CD4-positive, CD25-positive, alpha-beta regulatory T cell (primary cell): ENCODE data around the gene RPS19. TPM values are rescaled to one million over a fixed set of nuclear protein-coding genes. Genes with fewer than 3 reads are reported as not detected.

Experiments used
- ATAC-seq, 2 donors: fragments of 150-1000 bp; cut with Tn5 transposase; one replicate each; pipeline ENCODE4 v1.10.0; 2021; ENCODE audit warnings: low read depth in 2 of 2, moderate number of reproducible peaks in 2 of 2, moderate library complexity in 1 of 2
- DNase-seq, 3 donors: peaks; one replicate each; pipeline versions ENCODE4 v3.0.0 to v3.0.0-alpha.2; 2012 to 2022; ENCODE audit warnings: mixed read lengths in 1 of 3
- H3K27ac ChIP-seq: one replicate; pipeline ENCODE4 v1.7.0; 2013; ENCODE audit warnings: mild to moderate bottlenecking, low read length; ENCODE audit not compliant: insufficient read depth, poor library complexity, severe bottlenecking
- H3K27me3 ChIP-seq: one replicate; pipeline ENCODE4 v1.7.0; 2013; ENCODE audit warnings: low read length; ENCODE audit not compliant: control insufficient read depth, insufficient read depth
- H3K36me3 ChIP-seq: one replicate; pipeline ENCODE4 v1.7.0; 2013; ENCODE audit warnings: mild to moderate bottlenecking, low read length, moderate library complexity; ENCODE audit not compliant: control insufficient read depth, insufficient read depth
- H3K4me1 ChIP-seq: 2 replicates; pipeline ENCODE4 v1.7.0; 2013; ENCODE audit warnings: mild to moderate bottlenecking, low read length; ENCODE audit not compliant: insufficient read depth, control insufficient read depth, poor library complexity, severe bottlenecking
- H3K4me3 ChIP-seq: one replicate; pipeline ENCODE4 v1.7.0; 2013; ENCODE audit warnings: low read depth, mild to moderate bottlenecking, low read length, moderate library complexity
- H3K9me3 ChIP-seq, 2 experiments: 1 replicate in 1 of 2; 2 replicates in 1 of 2; pipeline ENCODE4 v1.7.0; 2013; ENCODE audit warnings: low read length in 2 of 2, mild to moderate bottlenecking in 1 of 2, moderate library complexity in 1 of 2; ENCODE audit not compliant: control insufficient read depth in 2 of 2
- H3K27ac Mint-ChIP-seq, 3 donors: one replicate each; pipeline ENCODE4 v1.8.0; 2020 to 2022; ENCODE audit warnings: mild to moderate bottlenecking in 3 of 3, mixed read lengths in 3 of 3, moderate library complexity in 2 of 3
- H3K27me3 Mint-ChIP-seq: one replicate; pipeline ENCODE4 v1.8.0; 2022; ENCODE audit warnings: mild to moderate bottlenecking, mixed read lengths
- H3K36me3 Mint-ChIP-seq: one replicate; pipeline ENCODE4 v1.8.0; 2020; ENCODE audit warnings: mixed read lengths
- H3K4me1 Mint-ChIP-seq, 4 donors: one replicate each; pipeline ENCODE4 v1.8.0; 2020 to 2022; ENCODE audit warnings: mixed read lengths in 4 of 4, mild to moderate bottlenecking in 1 of 4
- H3K4me3 Mint-ChIP-seq, 4 donors: one replicate each; pipeline ENCODE4 v1.8.0; 2020 to 2022; ENCODE audit warnings: mild to moderate bottlenecking in 4 of 4, mixed read lengths in 4 of 4, moderate library complexity in 3 of 4
- H3K9me3 Mint-ChIP-seq, 7 donors: one replicate each; pipeline ENCODE4 v1.8.0; 2020 to 2022; ENCODE audit warnings: mixed read lengths in 7 of 7, mild to moderate bottlenecking in 3 of 7, moderate library complexity in 2 of 7
- polyA plus RNA-seq, 4 donors: library from polyadenylated mRNA; unstranded; fragments of 300-500 nt; fragmentation: Illumina TruSeq; gene quantifications; one replicate each; pipeline ENCODE4 v1.2.3, GENCODE V29; 2021
- total RNA-seq: library from RNA; stranded (reverse); gene quantifications from one replicate; pipeline ENCODE4 v1.2.3, GENCODE V29; 2022

Gene RPS19
- total RNA-seq (2,081 TPM), polyA plus RNA-seq (1,000 to 10,000 TPM; 3,595 to 5,716 (median 4,931) TPM)

DNA sequence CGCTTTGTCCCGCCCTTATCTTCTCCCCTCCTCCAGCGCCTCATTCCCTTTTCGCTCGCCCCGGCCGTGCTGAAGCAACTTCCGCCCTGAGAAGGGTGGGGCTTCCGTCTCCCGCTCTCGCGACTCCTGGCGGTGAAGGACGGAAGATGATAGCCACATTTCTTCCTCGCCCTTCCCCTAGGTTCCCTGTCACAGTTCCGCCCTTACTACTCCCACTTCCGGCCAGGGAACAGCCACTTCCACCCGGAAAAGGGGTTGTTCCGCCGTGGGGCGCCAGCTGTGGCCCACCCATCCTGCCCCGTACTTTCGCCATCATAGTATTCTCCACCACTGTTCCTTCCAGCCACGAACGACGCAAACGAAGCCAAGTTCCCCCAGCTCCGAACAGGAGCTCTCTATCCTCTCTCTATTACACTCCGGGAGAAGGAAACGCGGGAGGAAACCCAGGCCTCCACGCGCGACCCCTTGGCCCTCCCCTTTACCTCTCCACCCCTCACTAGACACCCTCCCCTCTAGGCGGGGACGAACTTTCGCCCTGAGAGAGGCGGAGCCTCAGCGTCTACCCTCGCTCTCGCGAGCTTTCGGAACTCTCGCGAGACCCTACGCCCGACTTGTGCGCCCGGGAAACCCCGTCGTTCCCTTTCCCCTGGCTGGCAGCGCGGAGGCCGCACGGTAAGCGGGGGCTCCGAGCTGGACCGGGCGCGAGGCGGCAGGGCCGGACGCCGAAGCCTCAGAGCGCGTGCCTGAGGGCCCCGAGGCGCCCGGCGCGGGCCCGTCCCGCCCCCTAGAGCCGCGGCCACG lies at the start of gene RPS19:
Gene RPS19 (plus strand): TSS at position 638 of the 801 bp plus-strand sequence. CDS start 520 bp downstream, outside the sequence.
- ATAC-seq, result peak; percentile 82 to 85
- H3K36me3 Mint-ChIP-seq, result peaks cover 35% of the 10 kb centered on the region
- H3K27me3 Mint-ChIP-seq, result no peaks in the 10 kb centered on the region
- no peaks in the 10 kb centered on the region for H3K9me3 ChIP-seq
- H3K4me1 ChIP-seq, result peaks cover 49% of the 10 kb centered on the region
- peaks cover 0 to 1% (median 0%) of the 10 kb centered on the region in 7 donors for H3K9me3 Mint-ChIP-seq
- H3K27me3 ChIP-seq, result no peaks in the 10 kb centered on the region
- peak within 1 kb of the TSS; percentile 85 for H3K4me3 ChIP-seq
- H3K27ac Mint-ChIP-seq, result peak within 1 kb of the TSS; percentile 83 to 98 (median 95)
- peak within 1 kb of the TSS; percentile 98 for H3K27ac ChIP-seq
- H3K4me1 Mint-ChIP-seq, result peaks cover 0 to 55% (median 30%) of the 10 kb centered on the region in 4 donors
- H3K4me3 Mint-ChIP-seq, result peak within 1 kb of the TSS; percentile 85 to 96 (median 92)
- peaks cover 34% of the 10 kb centered on the region for H3K36me3 ChIP-seq
- DNase-seq, result peak; percentile 96 to 99 (median 99)

DNA sequence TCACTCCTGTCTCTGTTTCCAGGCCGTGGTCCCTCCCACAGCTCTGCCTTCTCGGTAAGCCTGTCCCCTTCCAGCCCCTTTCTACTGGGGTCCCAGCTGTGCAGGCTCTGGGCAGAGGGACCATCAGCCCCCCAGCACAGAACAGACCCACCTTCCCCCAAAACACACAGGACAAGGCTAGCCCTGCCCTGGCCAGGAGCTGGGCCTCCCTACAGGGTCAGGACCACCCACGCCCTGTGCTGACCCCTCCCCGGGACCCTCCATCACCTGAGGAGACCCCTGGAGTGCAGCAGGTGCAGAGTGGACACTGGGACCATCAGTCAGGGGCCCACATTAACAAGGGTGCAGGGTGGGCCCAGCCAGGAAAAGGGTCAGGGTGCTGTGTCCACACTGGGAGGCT lies 49.8 kb upstream of the RPS19 start:
- no peak overlapping the region for H3K4me3 ChIP-seq
- DNase-seq (no peak), ATAC-seq (no peak)
- H3K36me3 ChIP-seq, result no peaks in the 10 kb centered on the region
- no peaks in the 10 kb centered on the region for H3K27me3 ChIP-seq
- H3K27ac Mint-ChIP-seq, result no peak overlapping the region
- H3K4me1 Mint-ChIP-seq, result peaks cover 0 to 11% (median 0%) of the 10 kb centered on the region in 4 donors
- H3K36me3 Mint-ChIP-seq, result no peaks in the 10 kb centered on the region
- no peaks in the 10 kb centered on the region for H3K9me3 Mint-ChIP-seq
- no peaks in the 10 kb centered on the region for H3K9me3 ChIP-seq
- H3K4me1 ChIP-seq, result no peaks in the 10 kb centered on the region
- no peak overlapping the region for H3K27ac ChIP-seq
- peaks cover 6% of the 10 kb centered on the region for H3K27me3 Mint-ChIP-seq
- no peak overlapping the region for H3K4me3 Mint-ChIP-seq

DNA sequence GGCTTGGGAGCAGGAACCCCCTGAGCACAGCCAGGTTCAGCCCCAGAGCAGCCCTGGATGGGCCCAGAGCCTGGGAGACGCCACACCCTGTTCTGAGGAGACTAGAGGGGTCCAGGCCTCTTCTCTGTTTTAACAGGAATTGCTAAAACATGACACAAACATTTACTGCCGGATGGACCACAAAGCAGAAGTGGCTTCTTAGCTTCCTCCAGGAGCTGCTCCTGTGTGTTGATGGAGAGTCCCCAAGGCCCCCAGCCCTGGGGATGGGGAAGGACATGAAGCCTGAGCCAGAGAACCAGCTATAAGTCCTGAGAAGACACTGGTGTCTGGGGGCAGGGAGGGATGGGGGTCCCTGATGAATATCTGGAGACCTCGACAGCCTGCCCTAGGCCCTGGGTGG lies 49.0 kb upstream of the RPS19 start:
- H3K36me3 ChIP-seq, result no peaks in the 10 kb centered on the region
- Mint-ChIP-seq H3K27ac (no peak overlapping the region), H3K27me3 (no peaks in the 10 kb centered on the region), H3K36me3 (no peaks in the 10 kb centered on the region), H3K4me3 (no peak overlapping the region), H3K4me1 (peaks cover 0 to 5% (median 0%) of the 10 kb centered on the region in 4 donors), H3K9me3 (no peaks in the 10 kb centered on the region)
- peak in 1 of 2 donors; percentile 22 for ATAC-seq
- no peak overlapping the region for H3K4me3 ChIP-seq
- no peak for DNase-seq
- H3K9me3 ChIP-seq, result no peaks in the 10 kb centered on the region
- no peaks in the 10 kb centered on the region for H3K27me3 ChIP-seq
- no peaks in the 10 kb centered on the region for H3K4me1 ChIP-seq
- no peak overlapping the region for H3K27ac ChIP-seq

DNA sequence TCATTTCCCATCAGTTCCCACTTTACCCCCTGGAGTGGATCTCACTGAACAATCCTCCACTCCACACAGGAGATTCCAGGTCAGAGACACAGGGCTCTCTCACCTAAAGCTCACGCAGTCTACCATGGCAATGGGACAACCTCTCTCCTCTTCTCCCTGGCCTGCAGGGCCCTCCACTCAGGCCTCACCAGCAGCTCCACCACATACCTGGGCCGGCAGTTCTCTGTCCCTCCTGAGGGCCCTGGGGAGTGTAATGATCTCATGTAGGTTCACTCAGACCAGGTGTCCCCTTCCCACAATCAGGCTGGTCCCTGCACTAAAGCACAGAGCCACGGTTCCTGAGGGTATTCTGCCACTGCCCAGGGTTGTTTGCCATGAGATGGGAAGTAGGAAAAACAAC lies 48.1 kb upstream of the RPS19 start:
- Histone ChIP-seq H3K4me3 (no peak overlapping the region), H3K27ac (no peak overlapping the region), H3K27me3 (no peaks in the 10 kb centered on the region), H3K9me3 (no peaks in the 10 kb centered on the region), H3K36me3 (no peaks in the 10 kb centered on the region), H3K4me1 (no peaks in the 10 kb centered on the region)
- Mint-ChIP-seq H3K9me3 (no peaks in the 10 kb centered on the region), H3K27ac (peak overlapping the region in 1 of 3 donors; percentile 44), H3K36me3 (no peaks in the 10 kb centered on the region), H3K4me3 (no peak overlapping the region), H3K27me3 (no peaks in the 10 kb centered on the region), H3K4me1 (peaks cover 0 to 5% (median 0%) of the 10 kb centered on the region in 4 donors)
- DNase-seq (no peak), ATAC-seq (no peak)

DNA sequence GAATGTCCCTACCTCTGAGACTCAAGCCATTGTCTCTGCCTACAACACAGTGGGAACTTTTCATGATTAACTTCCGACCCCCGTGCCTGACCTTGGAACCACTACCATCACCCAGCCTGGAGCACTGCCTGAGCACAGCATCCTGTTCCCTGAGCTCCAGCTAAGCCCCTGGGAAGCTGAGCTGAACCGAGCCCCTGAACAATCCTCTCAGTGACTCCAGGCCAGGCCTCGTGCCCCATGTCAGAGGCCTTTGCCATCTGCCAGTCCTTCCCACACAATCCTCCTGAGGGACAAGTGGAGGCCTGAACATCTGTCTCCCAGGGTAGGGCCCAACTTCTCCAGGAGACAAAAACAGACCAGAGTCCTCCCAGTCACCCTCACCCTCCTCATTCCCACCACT lies 46.1 kb upstream of the RPS19 start:
- Mint-ChIP-seq H3K9me3 (no peaks in the 10 kb centered on the region), H3K36me3 (no peaks in the 10 kb centered on the region), H3K4me3 (no peak overlapping the region), H3K27me3 (peaks cover 8% of the 10 kb centered on the region), H3K27ac (no peak overlapping the region), H3K4me1 (peaks cover 0 to 5% (median 0%) of the 10 kb centered on the region in 4 donors)
- H3K27me3 ChIP-seq, result no peaks in the 10 kb centered on the region
- ATAC-seq (no peak), DNase-seq (no peak)
- no peaks in the 10 kb centered on the region for H3K9me3 ChIP-seq
- no peaks in the 10 kb centered on the region for H3K36me3 ChIP-seq
- H3K4me1 ChIP-seq, result no peaks in the 10 kb centered on the region
- H3K27ac ChIP-seq, result no peak overlapping the region
- H3K4me3 ChIP-seq, result no peak overlapping the region

DNA sequence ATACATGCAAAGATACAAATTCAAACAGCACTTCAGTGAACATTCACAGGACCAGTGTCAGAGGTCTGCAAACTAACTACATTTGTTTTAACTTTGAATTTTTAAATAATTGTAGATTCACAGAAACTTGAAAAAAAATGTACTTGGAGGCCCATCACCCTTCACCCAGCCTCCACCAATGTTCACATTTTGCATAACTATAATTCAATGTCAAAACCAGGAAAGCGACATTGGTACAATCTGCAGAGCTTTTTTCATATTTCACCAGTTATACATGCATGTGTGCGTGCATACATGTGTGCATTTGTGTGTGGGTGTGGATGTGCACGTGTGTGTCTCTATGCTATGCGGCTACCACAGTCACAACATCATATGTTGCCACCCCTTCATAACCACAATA lies 44.8 kb upstream of the RPS19 start:
- ATAC-seq (no peak), DNase-seq (no peak)
- Histone ChIP-seq H3K9me3 (no peaks in the 10 kb centered on the region), H3K27me3 (no peaks in the 10 kb centered on the region), H3K4me1 (no peaks in the 10 kb centered on the region), H3K36me3 (no peaks in the 10 kb centered on the region), H3K4me3 (no peak overlapping the region), H3K27ac (no peak overlapping the region)
- Mint-ChIP-seq H3K4me1 (peaks cover 0 to 5% (median 0%) of the 10 kb centered on the region in 4 donors), H3K4me3 (no peak overlapping the region), H3K27me3 (peaks cover 8% of the 10 kb centered on the region), H3K36me3 (no peaks in the 10 kb centered on the region), H3K27ac (no peak overlapping the region), H3K9me3 (no peaks in the 10 kb centered on the region)

DNA sequence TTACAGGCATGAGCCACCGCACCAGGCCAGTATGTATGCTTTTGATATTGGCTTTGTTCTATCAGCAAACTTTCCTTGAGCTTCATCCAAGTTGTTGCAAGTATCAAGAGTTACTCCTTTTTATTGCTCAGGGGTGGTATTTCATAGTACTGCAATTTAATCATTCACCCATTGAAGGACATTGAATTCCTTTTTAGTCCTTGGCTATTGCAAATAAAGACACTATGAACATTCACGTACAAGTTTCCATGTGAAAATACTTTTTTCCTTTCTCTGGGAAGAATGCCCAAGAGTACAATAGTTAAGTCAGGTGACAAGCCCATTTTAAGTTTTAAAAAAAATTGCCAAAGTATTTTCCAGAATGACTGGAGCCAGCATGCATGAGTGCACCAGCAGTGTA lies 43.3 kb upstream of the RPS19 start:
- Mint-ChIP-seq H3K9me3 (no peaks in the 10 kb centered on the region), H3K4me1 (peaks cover 0 to 5% (median 1%) of the 10 kb centered on the region in 4 donors), H3K36me3 (no peaks in the 10 kb centered on the region), H3K4me3 (no peak overlapping the region), H3K27me3 (peaks cover 11% of the 10 kb centered on the region), H3K27ac (no peak overlapping the region)
- Histone ChIP-seq H3K36me3 (no peaks in the 10 kb centered on the region), H3K27me3 (no peaks in the 10 kb centered on the region), H3K4me1 (no peaks in the 10 kb centered on the region), H3K9me3 (no peaks in the 10 kb centered on the region), H3K4me3 (no peak overlapping the region), H3K27ac (no peak overlapping the region)
- ATAC-seq (no peak), DNase-seq (no peak)
